ENCODE data around the gene ZSWIM9.
"Not testable (repeated sequence)": the region's sequence is repeated elsewhere in the genome, so short reads cannot be mapped to it uniquely, and the experiment has no call there.

ZSWIM9 gene

DNA sequence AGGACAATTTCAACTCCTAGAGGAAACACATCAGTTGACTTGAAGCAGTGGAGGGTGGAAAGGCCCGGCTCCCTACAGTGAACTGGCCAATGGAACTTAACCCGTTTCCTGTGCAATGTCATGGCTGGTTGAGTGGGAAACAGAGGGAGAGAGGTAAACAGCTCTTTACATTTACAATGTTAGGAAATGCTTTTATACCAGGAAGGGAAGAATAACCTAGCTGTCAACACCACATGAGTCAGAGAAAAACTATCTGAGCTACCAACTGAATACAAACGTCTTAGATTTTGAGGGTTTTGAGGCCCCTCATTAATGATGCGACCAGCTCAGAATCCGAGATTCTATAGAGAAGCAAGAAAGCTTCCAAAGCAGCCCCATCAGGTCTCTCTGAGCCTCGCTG, 48.5 kb downstream of the ZSWIM9 start:
- DNase-seq (ENCODE audit: low read depth): no peak

DNA sequence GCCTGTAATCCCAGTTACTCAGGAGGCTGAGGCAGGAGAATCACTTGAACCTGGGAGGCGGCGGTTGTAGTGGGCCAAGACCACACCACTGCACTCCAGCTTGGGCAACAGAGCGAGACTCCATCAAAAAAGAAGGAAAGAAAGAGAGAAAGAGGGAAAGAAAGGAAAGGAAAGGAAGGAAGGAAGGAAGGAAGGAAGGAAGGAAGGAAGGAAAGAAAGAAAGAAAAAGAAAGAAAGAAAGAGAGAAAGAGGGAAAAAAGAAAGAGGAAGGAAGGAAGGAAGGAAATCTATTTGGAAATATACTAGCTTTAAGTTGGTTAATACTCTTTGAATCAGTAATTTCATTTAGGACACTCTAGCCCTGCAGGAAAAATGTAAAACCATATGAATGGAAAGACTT, 50.3 kb downstream of the ZSWIM9 start:
- not testable (repeated sequence) for DNase-seq (ENCODE audit: low read depth)

DNA sequence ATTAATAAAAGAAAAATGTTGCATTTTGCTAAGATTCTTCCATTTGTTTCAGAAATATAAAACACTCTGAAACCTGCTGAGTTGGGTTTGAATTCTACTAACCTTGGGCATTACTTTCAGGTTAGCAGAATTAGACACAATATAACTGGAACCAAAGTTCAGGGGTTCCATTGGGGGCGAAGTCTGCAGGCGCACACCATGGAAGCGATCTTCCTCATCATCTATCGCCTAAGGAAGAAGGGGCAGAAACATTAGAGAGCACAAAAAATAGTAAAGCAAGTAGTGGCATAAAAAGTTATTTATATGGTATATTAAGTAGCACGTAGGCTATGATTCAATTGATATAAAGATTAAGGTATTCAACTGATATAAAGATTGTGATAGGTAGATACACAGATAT, 51.1 kb downstream of the ZSWIM9 start:
- DNase-seq (ENCODE audit: low read depth): no peak

DNA sequence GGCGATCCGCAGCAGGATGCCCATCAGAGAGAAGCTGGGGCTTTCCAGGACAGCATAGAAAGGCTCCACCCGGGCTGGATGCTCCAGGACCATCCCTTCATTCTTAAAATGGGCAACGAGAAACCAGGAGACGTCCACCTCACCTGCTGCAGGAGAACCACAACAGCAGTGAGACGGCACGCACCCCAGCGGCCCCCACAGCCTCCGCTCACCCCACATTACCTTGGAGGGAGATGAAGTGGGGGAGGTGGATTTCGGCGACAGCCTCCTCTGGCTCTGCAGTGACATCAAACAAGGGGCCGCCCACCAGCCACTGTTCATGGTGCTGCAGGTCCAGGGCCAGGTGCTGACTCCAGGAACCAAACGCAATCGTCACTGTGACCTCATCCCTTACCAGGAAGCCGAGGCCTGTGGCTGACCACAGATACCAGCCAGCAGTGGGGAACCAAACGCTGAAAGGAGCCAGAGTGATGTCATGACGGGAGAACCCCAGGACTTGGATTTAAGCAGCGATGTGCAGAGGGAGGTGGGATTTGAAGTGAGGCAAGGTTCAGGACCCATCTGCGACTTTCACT, 60.2 kb downstream of the ZSWIM9 start:
- no peak for DNase-seq (ENCODE audit: low read depth)

DNA sequence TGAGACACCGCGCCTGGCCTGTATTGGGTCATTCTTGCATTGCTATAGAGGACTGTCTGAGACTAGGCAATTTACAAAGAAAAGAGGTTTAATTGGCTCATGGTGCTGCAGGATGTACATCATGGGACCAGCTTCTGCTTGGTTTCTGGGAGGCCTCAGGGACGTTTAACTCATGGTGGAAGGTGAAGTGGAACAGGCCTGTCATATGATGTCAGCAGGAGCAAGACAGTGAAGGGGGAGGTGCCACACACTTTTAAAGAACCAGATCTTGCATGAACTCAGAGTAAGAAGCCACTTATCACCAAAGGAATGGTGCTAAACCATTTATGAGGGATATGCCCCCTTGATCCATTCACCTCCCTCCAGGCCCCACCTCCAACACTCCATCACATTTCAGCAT, 66.6 kb downstream of the ZSWIM9 start:
- no peak for DNase-seq (ENCODE audit: low read depth)

DNA sequence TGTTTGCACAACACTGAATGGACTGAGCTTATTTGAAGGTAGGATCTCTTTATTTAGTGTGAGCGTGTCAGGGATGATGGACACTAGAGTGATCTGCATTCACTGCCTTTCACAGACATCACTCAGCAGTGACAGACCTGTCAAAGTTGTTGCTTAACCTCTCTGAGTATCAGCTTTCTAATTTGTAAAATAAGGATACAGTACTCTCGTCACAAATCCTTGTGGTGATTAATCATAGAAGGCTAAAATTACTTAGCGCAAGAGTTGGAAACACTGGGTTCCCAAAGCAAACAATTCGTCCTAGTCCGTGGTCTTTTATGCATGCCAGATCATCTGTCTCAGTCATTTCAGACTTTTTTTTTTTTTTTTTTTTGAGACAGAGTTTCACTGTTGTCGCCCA, 68.6 kb downstream of the ZSWIM9 start:
- DNase-seq (ENCODE audit: low read depth): no peak

DNA sequence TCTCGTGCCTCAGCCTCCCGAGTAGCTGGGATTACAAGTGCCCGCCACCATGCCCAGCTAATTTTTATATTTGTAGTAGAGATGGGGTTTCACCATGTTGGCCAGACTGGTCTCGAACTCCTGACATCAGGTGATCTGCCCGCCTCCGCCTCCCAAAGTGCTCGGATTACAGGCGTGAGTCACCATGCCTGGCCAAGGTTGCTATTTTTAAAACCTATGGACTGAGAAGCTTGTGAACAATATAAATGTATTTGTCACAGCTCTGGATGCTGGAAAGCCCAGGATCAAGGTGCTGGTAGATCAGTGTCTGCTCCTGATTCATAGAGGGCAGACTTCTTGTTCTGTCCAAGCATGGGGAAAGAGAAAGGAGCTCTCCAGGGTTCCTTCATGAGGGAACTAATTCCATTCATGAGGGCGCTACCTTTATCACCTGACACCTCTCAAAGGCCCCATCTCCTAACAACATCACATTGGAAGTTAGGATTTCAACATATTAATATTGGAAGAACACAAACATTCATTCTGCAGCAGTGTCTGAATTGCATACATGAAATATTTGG, 69.2 kb downstream of the ZSWIM9 start:
- no peak for DNase-seq (ENCODE audit: low read depth)

DNA sequence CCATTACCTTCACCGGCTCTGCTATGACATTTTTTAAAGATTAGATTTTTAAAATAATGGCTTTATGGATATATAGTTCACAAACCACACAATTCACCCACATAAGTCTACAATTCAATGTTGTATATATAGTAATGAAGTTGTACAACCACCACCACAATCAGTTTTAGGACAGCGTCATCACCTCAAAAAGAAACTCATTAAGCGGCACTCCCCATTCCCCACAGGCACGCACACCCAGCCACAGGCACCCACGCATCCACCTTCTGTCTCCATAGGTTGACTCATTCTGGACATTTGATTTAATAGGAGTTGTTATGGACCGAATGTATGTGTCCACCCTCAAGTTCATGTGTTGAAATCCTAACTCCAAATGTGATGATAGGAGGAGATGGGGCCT, 71.3 kb downstream of the ZSWIM9 start:
- DNase-seq (ENCODE audit: low read depth): not testable (repeated sequence)

DNA sequence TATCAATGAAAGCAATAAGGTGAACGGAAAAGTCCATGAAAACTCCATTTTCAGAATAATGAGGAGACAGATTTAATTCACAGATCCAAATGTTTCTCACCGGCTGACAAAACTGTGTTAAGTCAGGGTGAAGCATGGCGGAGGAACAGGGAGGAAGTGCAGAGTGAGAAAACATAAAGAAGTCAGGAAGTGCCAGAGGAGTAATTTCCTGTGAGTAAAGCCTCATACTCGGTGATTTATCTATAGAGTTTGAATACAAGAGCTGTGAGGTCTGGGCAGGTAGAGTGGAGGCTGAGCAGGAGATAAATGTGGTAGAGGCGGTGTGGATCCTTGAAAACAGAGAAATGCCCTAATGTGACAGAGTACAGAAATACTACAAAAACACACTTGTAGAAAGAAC, 73.8 kb downstream of the ZSWIM9 start:
- DNase-seq (ENCODE audit: low read depth): no peak

DNA sequence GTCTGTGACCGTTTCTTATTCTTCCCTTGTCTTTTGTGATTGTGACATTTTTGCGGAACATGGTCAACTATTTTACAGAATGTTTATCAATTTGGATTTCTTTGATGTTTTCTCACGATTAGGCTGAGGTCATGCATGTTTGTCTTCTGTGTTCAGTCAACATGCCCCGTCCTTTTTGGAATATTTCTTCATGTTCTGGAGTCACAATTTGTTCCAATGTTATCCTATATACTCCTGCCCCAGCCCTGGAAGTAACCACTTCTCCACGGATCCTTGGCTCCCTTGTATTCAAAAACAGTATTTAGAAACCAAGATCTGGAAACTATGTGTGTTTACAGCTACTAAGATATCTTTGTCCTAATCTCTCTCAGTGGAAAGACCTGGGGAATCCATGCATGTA, 75.6 kb downstream of the ZSWIM9 start:
- no peak for DNase-seq (ENCODE audit: low read depth)

DNA sequence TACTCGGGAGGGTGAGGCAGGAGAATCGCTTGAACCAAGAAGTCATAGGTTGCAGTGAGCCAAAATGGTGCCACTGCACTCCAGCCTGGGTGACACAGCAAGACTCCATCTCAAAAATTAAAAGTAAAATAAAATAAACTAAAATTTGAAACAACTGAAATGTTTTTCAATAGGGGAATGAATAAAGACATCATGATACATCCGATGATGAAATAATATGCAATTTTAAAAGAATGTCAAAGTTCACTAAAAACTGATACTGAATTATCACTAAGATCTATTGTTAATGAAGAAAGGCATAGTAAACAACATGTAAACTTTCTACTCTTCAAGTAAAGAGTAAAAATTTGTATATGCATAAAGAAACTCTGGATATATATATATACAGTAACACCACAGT, 76.7 kb downstream of the ZSWIM9 start:
- DNase-seq (ENCODE audit: low read depth): no peak
